Measurements from ENCODE around the gene MTRF1L.
A peak's percentile ranks its signal among the peaks of the same experiment; 100 is the strongest.
"Not testable (repeated sequence)": the region's sequence is repeated elsewhere in the genome, so short reads cannot be mapped to it uniquely, and the experiment has no call there.

Gene MTRF1L

GRCh38 chr6:153001767-153002612 lies 519 bp downstream of the MTRF1L start:
- no peak for DNase-seq

- not testable (repeated sequence) for DNase-seq
Measured at GRCh38 chr6:153000790-153001189, 1.7 kb downstream of the MTRF1L start.

GRCh38 chr6:153000243-153000642 lies 2.3 kb downstream of the MTRF1L start:
- no peak for DNase-seq

GRCh38 chr6:152999538-152999937 lies 3.0 kb downstream of the MTRF1L start:
- not testable (repeated sequence) for DNase-seq

GRCh38 chr6:152993847-152994246 lies 8.7 kb downstream of the MTRF1L start:
- DNase-seq = no peak

GRCh38 chr6:152993431-152993830 lies 9.1 kb downstream of the MTRF1L start:
- DNase-seq = no peak

GRCh38 chr6:152986978-152987377 lies 15.5 kb downstream of the MTRF1L start:
- no peak for DNase-seq

- DNase-seq = not testable (repeated sequence)
Measured at GRCh38 chr6:152985300-152985699, 17.2 kb downstream of the MTRF1L start.

GRCh38 chr6:152984513-152984872 lies 18.0 kb downstream of the MTRF1L start:
- DNase-seq = peak; percentile 19

- peak; percentile 67 for DNase-seq
Measured at GRCh38 chr6:152983637-152984512, 18.6 kb downstream of the MTRF1L start.

GRCh38 chr6:152982904-152983636 lies 19.4 kb downstream of the MTRF1L start, which contains the start of gene FBXO5:
Gene FBXO5 (minus strand): TSS chr6:152983041. CDS start chr6:152982959, 82 bp downstream.
- DNase-seq = peak; percentile 98

- no peak for DNase-seq
Measured at GRCh38 chr6:152981989-152982903, 20.3 kb downstream of the MTRF1L start.

GRCh38 chr6:152981219-152981618 lies 21.3 kb downstream of the MTRF1L start:
- no peak for DNase-seq

GRCh38 chr6:152980656-152981055 lies 21.9 kb downstream of the MTRF1L start:
- no peak for DNase-seq

- no peak for DNase-seq
Measured at GRCh38 chr6:152979116-152979515, 23.4 kb downstream of the MTRF1L start.

- no peak for DNase-seq
Measured at GRCh38 chr6:152978058-152978457, 24.5 kb downstream of the MTRF1L start.

GRCh38 chr6:152977556-152977955 lies 25.0 kb downstream of the MTRF1L start:
- no peak for DNase-seq

GRCh38 chr6:152976749-152977148 lies 25.8 kb downstream of the MTRF1L start:
- no peak for DNase-seq

GRCh38 chr6:152975204-152975915 lies 27.1 kb downstream of the MTRF1L start:
- no peak for DNase-seq

GRCh38 chr6:152973916-152974315 lies 28.6 kb downstream of the MTRF1L start:
- DNase-seq = no peak
